Endometrial microvascular endothelial cells (primary cell): ENCODE results near the gene HOXA5. TPM values are rescaled to one million over a fixed set of nuclear protein-coding genes. Genes with fewer than 3 reads are reported as not detected.

Experiments
- in situ Hi-C: cut with HindIII; loops from 2 replicates; pipeline ENCODE4 v1.10.0; 2017; ENCODE audit warnings: low sequenced_read_pairs, low pct_unique_long_range_greater_than_20kb; ENCODE audit errors: inconsistent ontology term
- total RNA-seq: library from RNA; depleted of rRNA; stranded (reverse); fragments of >200 nt; gene quantifications from one replicate; pipeline ENCODE4 v1.2.3, GENCODE V29; 2015; ENCODE audit errors: inconsistent ontology term

Gene HOXA5
- total RNA-seq, 1 donor from 2014 or later, result 4.4 TPM

DNA sequence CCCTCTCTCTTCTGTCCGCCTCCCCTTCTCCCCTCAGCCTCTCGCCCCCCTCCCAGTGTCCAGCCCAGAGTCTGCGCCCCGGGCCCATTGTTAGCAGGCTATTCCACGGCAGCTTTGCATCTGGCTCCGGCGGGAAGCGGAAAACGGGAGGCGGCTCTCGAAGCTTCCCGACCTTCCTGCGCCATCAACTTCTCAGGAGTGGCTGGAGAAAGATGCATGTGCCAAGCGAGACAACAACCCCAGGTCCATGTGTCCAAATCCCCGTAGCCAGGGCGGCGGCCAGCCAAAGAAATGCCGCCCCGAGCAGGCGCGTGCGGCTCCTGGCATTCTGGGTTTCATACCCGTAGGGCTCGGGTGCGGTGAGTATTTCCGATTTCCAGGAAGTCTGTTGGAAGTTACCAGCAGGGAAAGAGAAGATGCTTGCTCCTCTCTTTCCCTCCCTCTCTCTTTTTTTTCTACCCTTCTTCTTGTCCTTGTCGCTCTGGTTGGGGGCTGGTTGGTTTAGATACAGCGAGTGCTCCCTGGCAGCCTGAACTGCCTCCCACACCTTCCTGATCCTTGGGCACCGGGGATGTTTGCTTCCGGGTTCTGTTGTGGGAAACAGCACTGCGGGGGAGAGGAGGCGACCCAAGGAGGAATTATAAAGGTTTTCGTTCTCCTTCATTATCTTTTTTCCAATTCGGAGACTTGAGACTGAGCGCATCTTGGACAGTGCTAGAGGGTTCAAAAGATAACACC is 39.8 kb downstream of the HOXA5 start:
- in situ Hi-C loops, result no loop called here

DNA sequence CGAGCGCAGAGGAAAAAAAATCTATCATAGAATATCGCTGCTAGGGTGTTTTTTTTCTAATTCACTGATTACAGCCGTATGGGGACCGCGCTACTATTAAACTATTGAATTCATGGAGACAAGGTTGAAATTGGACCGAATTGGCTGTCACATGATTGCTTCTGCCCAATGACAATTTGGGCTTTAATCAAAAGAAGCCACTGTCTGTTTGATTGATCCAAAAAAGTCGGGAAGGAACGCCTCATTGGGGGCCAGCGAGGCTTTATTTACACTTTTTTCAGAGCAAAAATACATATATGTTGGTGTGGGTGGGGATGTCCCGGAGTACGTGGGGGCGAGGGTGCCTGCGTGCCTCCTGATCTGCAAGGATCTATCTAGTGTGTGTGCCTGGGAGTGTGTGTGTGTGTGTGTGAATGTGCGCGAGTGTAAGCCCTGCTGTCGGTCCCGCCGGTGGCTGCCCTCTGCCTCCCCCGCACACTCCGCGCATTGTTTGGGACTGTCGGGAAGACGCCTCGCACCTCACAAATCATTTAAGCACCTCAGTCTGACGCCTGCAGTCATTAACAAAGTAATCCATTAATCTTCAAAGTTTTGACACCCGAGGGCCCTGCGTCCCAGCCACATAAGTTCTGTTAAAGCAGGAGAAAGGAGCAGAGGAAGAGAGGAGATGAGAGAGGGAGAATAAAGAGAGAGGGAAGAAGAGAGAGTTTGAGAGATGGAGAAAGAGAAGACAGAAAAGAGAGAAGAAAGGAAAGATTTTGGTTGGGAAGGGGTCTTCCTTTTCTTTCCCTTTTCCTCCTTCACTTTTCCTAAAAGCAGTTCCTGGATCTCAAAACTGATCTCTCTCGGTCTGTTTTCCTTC is 40.7 kb downstream of the HOXA5 start, which contains the start of gene HOXA2:
Gene HOXA2 (minus strand): TSS at position 103 of the 862 bp plus-strand sequence. CDS start 183 bp downstream, outside the sequence.
- in situ Hi-C loops, result no loop called here

DNA sequence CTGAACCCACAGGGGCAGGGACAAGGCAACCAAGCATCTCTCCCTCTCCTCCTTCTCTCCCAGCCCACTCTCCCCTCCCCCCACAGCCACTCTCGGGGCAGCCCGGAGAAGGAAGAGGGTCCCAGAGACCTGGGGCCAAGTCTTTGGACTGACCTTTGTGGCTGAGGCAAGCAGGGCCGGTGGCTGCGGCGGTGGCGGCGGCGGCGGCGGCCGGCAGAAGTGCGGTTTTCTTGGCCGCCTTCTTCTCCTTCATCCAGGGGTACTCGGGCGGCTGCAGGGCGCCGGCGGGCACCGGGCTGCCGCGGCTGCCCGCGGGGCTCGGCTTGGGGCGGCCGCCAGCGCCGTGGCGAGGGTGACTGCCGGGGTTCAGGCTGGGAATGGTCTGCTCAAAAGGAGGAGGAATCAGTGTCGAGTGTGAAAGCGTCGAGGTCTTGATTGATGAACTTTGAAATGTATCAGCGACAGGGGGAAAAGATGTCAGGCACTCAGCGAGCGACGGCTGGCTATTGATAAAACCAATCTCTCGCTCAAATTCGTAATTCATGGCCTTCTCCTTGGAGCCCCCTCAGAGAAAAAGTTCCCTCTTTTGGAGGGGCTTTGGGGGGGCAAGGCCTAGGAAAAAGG is 41.4 kb downstream of the HOXA5 start:
- in situ Hi-C loops, result no loop called here

DNA sequence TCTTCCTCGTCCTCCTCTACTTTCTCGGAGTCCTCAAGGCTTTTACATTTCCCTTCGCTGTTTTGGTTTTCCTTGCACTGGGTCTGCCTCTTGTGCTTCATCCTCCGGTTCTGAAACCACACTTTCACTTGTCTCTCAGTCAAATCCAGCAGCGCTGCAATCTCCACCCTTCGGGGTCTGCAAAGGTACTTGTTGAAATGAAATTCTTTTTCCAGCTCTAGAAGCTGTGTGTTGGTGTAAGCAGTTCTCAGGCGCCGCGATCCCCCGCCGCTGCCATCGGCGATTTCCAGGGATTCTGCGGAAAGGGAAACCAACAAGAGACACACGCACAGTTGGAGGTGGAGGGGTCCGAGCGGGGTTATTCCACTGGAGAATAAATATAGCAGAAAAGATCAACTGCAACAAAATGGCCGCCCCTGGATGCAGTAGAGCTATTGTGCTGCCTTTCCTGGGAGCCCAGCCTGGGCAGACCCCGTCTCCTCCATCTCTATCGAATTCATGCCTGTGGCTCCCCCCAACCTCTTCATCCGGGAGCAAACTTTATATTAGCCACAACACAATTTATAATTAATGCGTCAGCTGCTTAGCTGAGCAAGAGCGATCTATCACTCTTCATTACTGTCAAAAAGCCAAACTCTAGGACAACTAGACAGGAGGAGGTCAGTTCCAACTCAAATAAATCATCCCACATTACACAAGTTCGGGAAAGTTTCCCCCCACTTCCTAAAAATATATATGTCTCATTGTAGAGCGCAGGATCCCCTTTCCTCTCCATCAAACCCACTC is 42.1 kb downstream of the HOXA5 start:
- in situ Hi-C loops, result no loop called here

DNA sequence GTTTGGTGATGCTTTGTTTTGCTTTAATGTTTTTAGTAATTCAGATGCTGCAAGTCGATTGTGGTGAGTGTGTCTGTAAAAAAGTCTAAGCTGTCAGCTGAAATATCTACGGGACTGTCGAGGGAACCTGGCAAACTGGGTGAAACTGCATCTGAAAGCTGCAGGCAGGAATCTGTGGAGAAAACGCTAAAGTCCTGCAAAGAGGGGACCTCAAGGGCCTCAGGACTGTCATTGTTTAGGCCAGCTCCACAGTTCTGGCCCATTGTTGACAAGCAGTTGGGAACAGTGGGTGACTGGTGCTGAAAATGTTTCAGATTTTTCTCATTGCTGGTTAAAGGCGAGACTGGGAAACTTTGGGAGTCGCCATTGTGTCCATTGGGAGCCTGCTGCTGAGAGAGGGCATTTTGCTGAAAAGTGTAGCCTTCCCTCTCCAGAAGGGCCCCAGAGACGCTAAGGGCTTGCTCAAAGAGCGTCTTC is 42.7 kb downstream of the HOXA5 start:
- in situ Hi-C loops, result no loop called here

DNA sequence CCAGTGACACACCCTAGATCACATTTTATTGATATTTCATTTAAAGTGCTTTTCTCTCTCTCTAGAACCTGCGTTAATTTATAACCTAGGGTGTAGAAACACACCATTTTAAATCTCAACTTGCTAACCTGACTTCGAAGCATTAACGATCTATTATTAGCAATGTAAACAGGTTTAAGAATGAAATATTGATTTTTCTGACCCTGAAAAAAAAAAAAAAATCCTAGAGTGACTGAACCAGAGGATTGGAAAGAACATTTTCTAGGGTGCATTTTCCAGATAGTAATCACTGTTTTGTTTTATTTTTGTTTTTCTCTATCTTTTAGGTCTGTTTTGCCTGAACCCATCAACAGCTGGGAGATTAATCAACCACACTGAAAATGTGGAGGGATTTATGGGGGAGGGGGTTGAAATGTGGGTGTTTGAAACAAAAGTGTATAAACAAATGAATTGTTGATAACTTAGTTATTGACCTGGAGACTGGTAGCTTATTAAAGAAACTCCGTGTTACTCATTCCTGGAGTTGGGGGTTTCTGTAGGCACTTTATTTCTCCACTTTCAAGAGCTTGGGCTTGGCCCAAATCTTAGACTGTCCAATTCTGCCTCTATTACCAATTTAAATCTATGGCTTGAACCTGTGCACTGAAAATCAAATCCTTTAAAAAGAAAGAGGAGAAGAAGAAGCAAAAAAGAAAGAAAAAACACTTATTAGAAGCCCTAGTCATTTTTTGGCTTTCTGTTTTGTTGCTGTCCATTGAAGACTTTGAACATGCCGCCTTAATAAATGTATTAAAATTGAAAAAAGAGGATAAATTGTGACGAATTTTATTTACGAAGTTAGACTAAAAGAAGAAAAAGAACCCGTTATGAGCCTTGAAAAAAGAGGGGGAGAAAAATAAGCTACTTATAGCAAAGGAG is 43.8 kb downstream of the HOXA5 start:
- in situ Hi-C loops, result no loop called here

DNA sequence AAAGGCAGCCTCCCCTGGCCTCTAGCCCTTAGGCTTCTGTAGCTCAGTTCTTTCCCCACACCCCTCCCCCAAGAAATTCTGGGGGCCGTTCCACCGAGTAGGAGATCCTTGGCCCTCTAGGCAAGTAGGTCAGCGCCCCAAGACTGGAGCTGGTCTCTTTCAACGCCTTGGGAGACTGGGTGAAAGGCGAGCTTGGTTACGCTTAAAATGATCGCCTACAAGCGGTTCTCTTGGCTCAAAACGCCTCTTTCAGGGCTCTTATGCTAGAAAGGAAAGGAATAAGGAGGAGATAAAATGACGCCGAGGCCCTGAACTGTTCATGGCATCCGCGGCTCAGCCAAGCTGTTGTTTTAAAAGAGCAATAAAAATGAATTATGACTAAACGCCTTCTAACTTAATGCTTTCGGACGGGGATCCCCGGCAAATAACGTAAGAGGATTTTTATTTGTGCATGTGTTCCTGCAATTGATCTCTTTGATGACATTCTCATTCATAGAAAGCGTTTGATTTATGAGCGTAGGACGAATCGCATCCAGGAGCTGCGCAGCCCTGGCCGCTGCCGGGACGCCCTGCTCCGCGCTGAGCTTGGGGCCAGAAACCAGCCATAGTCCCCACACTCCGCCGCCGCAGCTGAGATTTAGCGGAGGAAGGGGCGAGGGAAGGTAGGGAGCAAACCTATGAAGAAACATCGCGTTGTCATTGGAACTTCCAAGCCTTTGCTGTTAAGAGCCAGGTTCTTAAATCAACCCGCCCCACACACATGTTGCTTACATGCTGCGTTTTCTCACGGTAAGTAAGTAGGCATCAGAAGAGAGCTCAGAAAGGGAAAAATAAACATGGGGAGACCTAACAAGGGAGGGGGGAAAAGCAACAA is 44.7 kb downstream of the HOXA5 start:
- in situ Hi-C loops, result no loop called here

DNA sequence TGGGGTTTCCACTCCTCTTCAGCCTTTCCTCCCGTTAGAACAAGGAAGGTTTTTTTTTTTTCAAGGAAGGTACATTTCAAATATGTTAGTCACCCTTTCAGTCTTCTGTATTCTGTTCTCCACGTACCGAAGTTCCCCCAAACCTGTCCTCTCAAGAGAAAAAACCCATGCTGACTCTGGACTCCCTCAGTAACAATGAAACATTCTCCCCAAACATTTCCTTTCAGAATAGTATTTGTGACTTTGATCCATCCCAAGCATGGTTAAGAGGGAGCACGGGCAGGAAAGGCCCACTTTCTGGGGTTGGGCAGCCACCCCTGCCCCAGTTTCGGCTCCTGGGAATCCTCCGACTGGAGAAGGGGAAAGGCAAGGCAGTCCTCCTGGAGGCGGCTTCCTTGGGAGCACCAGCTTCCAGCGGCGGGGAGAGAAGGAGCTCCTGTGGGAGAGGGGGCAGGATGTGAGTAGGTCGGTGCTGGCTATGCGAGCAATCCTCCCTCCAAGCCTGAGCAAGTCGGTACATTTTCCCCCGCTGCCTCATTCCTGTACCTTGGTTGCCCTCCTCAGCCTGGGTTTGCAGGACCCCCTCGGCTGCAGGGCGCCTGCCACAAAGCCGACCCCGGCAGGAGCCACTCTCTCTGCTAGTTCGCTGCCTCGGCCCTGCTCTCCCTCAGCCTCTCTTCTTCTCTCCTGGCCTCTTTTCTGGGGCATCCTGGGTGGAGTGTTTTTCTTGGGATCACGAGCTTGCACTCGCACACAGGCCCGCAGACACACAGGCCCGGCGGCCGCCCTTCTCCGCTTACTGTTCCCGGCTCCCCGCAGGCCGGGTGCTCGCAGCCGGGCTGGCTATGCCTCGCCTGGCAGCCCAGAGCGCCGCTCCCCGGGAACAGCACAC is 45.5 kb downstream of the HOXA5 start:
- in situ Hi-C loops, result no loop called here

DNA sequence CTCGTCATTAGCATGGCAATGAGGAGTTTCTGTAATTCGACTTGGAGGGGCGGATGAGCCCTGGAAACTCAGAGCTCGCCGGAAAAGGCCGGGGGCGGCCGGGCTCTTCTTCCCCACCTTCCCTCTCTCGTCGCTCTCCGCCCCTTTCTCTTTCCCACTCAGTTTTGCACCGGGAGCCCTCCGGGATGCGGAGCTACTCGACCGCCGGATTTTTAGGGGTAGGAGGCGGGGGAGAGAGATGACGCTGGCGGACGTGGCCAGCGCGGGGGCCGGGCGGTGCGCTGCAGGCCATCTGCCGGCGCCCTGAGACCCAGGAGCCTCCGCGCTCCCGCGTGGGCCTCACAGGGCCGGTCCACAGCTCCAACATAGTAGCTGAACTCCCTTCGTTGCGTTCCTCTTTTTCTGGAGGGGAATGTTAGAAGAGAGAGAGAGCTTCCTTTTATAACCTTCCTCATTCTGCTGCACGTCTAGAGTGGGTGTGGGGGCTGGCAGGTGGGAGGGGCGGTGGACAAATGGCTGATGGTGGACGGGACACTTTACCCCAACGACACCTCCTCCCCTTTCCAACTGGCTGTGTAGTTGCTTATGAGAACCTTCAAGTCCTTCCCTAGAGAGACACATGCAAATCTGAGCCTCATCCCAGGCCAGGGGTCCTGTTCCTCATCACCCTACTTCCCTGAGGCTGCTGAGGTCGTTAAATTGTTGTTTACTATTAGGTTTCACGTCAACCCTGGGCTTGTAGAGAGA is 46.5 kb downstream of the HOXA5 start:
- in situ Hi-C loops, result no loop called here

DNA sequence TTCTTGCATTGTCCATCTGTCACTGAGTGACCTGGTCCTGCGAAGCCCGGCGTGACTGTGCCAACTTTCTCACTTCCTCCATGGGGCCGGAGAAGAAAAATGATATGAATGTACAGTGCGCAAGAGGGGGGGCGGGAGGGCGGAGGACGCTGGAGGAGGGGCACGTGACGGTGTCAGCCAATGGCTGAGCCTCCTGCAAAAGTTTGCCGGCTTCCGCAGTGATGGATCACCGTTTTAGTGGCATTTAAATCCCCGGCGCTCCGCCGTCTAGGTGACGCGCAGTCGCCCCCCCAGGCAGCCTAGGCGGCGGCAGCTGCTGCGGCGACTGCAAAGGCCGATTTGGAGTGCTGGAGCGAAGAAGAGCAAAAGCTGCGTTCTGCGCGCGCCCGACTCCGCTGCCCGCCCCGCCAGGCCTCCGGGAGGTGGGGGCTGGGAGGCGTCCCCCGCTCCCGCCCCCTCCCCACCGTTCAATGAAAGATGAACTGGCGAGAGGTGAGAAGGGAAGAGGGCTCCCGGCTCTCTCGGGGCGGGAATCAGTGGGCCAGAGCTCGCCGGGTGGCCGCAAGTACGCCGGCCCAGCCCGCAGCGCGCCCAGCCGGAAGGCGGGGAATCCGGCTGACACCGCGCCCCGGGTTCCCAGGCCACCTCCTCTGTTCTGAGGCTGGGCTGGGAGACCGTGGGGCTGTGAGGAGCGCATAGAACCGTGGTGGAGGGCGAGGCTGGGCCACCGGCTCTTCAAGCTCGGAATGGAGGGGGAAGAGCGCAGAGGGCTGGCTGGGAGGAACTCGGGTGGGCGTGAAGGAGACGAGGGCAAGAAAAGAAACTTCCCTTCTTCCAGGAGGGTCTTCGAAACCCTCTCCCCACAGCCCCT is 47.3 kb downstream of the HOXA5 start, which contains the start of gene HOXA1:
Gene HOXA1 (minus strand): TSS at position 104 of the 871 bp plus-strand sequence. CDS start 88 bp downstream, at position 16.
- in situ Hi-C loops, result no loop called here

DNA sequence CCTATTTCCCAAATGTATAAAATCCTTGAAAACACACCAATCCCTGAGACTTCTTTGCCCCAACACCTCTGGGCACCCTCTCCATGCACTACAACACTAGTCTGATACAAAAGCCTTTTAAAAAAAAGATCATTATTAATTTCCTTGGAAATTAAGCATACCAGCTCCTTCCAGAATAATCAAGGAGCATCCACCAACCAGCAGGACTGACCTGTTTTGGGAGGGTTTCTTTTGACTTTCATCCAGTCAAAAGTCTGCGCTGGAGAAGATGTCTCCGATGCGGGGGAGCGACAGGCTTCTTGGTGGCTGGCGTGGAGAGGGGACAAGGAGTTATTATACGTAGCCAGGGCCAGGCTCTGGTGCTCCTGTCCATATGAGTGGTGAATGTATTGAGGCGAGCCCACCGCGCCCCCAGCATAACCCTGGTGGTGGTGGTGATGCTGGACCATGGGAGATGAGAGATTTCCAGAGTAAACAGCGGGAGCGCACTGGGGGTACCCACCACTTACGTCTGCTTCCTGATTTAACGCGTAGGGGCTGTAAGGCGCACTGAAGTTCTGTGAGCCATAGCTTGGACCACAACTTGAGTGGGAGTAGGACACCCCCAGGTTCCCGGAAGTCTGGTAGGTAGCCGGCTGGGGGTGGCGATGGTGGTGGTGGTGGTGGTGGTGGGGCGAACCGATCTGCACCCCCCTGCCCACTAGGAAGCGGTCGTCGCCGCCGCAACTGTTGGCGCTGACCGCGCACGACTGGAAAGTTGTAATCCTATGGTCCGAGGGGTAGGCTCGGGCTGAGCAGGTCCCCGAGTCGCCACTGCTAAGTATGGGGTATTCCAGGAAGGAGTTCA is 48.2 kb downstream of the HOXA5 start:
- in situ Hi-C loops, result no loop called here

DNA sequence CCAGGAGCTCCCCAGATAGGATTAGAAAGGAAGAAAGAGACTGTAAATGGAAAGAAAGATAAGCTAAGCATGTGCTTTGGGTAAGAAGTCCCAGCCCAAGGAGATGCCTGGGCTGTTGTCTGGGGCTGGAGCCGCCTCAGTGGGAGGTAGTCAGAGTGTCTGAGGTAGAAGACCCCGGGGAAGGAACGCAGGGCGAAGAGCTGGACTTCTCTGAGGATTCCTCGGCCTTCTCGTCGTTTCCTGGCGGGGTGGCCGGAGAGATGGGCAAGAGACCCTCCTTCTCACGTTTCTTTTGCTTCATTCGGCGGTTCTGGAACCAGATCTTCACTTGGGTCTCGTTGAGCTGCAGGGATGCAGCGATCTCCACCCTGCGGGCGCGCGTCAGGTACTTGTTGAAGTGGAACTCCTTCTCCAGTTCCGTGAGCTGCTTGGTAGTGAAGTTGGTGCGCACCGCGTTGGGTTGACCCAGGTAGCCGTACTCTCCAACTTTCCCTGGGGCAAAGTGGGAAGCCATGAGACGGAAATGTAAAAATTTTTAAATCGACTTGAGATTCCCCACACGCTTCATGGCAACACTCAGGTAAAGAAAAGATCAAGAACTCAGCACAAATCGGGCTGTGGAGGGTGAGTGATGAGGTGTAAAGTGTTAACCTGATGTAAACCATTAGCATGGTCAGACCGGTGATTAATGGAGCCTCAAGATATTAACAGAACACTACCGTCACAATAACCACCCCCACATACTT is 49.0 kb downstream of the HOXA5 start:
- in situ Hi-C loops, result loop anchor here (5.0 kb wide), 1 partner anchor 33 kb away; no protein-coding TSS in a partner anchor
